ENCODE measurements around the gene CLASRP.
A peak's percentile ranks its signal among the peaks of the same experiment; 100 is the strongest.

CLASRP gene

DNA sequence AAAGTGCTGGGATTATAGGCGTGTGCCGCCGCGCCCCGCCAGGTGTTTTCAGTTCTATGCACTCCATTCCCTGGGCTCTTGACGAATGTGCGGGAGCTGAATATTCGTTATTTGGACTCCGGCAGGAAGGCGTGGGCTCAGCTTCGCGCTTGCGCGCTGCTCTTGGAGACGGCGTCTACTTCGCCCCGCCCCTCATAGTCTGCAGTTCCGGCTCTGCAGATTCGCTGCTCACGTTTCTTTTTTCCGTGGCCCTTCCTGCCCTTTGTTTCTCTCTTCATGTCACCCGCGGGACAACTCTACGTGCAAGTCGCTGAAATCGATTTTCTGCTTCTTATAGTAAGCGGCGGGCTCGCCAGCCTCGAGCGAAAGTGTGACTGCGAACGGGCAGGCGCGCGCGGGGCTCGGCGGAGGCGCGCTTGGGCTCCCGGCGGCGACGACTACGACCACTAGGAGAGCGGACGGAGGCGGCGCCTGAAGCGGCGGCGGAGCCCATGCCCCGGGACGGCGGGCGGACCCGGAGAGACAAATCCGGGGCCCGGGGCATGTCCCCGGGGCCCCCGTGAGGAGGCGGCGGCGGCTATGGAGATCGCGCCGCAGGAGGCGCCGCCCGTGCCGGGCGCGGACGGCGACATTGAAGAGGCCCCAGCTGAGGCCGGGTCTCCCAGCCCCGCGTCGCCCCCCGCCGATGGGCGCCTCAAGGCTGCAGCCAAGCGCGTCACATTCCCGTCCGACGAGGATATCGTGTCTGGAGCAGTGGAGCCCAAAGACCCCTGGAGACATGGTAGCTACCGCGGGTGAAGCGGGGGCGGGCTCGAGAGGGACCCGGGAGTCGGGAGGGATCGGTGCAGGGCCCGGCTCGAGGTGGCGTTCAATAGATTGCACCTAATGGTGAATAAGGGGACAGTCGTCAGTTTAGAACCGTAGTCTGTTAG lies 54.2 kb downstream of the CLASRP start, which contains the start of gene PPP1R37:
Gene PPP1R37 (plus strand): TSS at position 433 of the 932 bp plus-strand sequence. CDS start 147 bp downstream, at position 580.
- H3K9me3 ChIP-seq (ENCODE audit: control insufficient read depth, low read length) = no peaks in the 10 kb centered on the region
- peak; percentile 98 for DNase-seq (ENCODE audit: low read depth)
- peaks cover 39% of the 10 kb centered on the region for H3K4me1 ChIP-seq (ENCODE audit: control insufficient read depth, insufficient read depth, low read length)
- peak within 1 kb of the TSS; percentile 98 for H3K4me3 ChIP-seq (ENCODE audit: low read length)
- peak within 1 kb of the TSS; percentile 97 for H3K9ac ChIP-seq (ENCODE audit: low read length)
- H3K36me3 ChIP-seq (ENCODE audit: control insufficient read depth, insufficient read depth, low read length, severe bottlenecking) = peaks cover 17% of the 10 kb centered on the region
- no peaks in the 10 kb centered on the region for H3K27me3 ChIP-seq (replicated peaks; ENCODE audit: control insufficient read depth, insufficient read depth, low read length)

GRCh38 chr19:45094137-45094536 lies 55.3 kb downstream of the CLASRP start:
- Histone ChIP-seq H3K27me3 (replicated peaks; ENCODE audit: control insufficient read depth, insufficient read depth, low read length) (no peaks in the 10 kb centered on the region), H3K36me3 (ENCODE audit: control insufficient read depth, insufficient read depth, low read length, severe bottlenecking) (peaks cover 11% of the 10 kb centered on the region), H3K4me1 (ENCODE audit: control insufficient read depth, insufficient read depth, low read length) (peaks cover 51% of the 10 kb centered on the region), H3K9me3 (ENCODE audit: control insufficient read depth, low read length) (no peaks in the 10 kb centered on the region), H3K4me3 (ENCODE audit: low read length) (peak overlapping the region; percentile 98), H3K9ac (ENCODE audit: low read length) (peak overlapping the region; percentile 97)
- no peak for DNase-seq (ENCODE audit: low read depth)

DNA sequence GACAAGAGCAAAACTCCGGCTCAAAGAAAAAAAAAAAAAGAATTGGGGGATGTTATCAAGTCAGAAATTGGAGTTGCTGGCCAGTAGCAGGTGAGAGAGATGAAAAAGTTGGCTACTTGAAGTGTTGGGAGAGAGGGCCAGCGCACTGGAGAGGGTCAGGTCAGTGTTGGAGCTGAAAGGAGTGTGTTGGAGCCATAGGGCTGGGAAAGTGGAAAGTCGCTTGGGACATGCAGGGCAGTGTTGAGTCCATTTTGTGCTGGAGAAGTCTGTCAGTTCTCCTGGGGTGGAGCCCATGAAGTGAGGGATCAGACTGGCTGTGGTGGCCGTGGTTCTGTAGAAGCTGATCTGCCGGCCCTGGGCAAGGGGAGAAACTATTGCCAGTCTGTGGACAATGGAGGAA lies 55.9 kb downstream of the CLASRP start:
- Histone ChIP-seq H3K27me3 (replicated peaks; ENCODE audit: control insufficient read depth, insufficient read depth, low read length) (no peaks in the 10 kb centered on the region), H3K9me3 (ENCODE audit: control insufficient read depth, low read length) (no peaks in the 10 kb centered on the region), H3K36me3 (ENCODE audit: control insufficient read depth, insufficient read depth, low read length, severe bottlenecking) (peaks cover 11% of the 10 kb centered on the region), H3K9ac (ENCODE audit: low read length) (no peak overlapping the region), H3K4me1 (ENCODE audit: control insufficient read depth, insufficient read depth, low read length) (peaks cover 56% of the 10 kb centered on the region), H3K4me3 (ENCODE audit: low read length) (peak overlapping the region; percentile 98)
- no peak for DNase-seq (ENCODE audit: low read depth)

DNA sequence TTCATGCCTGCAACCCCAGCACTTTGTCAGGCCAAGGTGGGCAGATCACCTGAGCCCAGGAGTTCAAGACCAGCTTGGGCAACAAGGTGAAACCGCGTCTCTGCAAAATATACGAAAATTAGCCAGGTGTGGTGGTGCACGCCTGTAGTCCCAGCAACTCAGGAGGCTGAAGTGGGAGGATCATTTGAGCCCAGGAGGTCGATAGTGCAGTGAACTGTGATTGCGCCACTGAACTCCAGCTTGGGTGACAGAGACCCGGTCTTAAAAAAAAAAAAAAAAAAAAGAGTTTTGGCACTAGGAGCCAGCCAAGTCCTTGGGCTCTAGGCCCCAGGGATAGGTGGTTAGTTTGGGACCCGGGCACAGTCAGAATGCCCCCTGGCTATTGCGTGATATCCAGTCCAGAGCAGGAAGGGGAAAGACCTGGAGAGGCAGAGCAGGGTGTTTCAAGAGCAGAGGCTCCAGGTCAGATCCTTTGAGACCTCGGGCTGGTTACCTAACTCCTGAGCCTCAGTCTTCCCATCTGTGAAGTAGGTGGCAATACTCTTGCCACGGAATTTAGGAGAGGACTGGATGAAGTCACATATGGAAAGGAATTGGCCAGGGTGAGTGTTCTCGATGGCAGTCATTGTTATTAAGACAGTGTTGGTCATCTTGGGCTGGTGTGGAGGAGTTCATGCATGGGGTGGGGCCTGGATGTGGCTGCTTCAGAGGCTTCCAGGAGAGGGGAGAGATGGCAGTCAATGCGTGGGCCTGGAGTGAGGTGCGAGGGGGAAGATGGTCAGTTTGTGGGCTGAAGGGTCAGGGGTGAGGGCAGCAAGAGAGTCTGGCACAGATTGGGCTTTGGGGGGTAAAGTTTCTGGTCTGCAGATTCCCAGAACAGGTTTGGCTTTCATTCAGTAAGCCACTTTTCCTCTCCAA lies 56.9 kb downstream of the CLASRP start:
- no peak overlapping the region for H3K4me3 ChIP-seq (ENCODE audit: low read length)
- peaks cover 61% of the 10 kb centered on the region for H3K4me1 ChIP-seq (ENCODE audit: control insufficient read depth, insufficient read depth, low read length)
- no peaks in the 10 kb centered on the region for H3K9me3 ChIP-seq (ENCODE audit: control insufficient read depth, low read length)

GRCh38 chr19:45096700-45097099 lies 57.9 kb downstream of the CLASRP start:
- no peaks in the 10 kb centered on the region for H3K27me3 ChIP-seq (replicated peaks; ENCODE audit: control insufficient read depth, insufficient read depth, low read length)
- DNase-seq (ENCODE audit: low read depth) = no peak
- H3K9ac ChIP-seq (ENCODE audit: low read length) = no peak overlapping the region
- no peaks in the 10 kb centered on the region for H3K36me3 ChIP-seq (ENCODE audit: control insufficient read depth, insufficient read depth, low read length, severe bottlenecking)
- no peak overlapping the region for H3K4me3 ChIP-seq (ENCODE audit: low read length)
- no peaks in the 10 kb centered on the region for H3K9me3 ChIP-seq (ENCODE audit: control insufficient read depth, low read length)
- H3K4me1 ChIP-seq (ENCODE audit: control insufficient read depth, insufficient read depth, low read length) = peaks cover 59% of the 10 kb centered on the region

More for the DNA sequence above, 56.9 kb downstream of the CLASRP start:
- DNase-seq (ENCODE audit: low read depth) = no peak
- Histone ChIP-seq H3K9ac (ENCODE audit: low read length) (no peak overlapping the region), H3K27me3 (replicated peaks; ENCODE audit: control insufficient read depth, insufficient read depth, low read length) (no peaks in the 10 kb centered on the region), H3K36me3 (ENCODE audit: control insufficient read depth, insufficient read depth, low read length, severe bottlenecking) (peaks cover under 1% of the 10 kb centered on the region)

GRCh38 chr19:45097450-45097775 lies 58.6 kb downstream of the CLASRP start:
- Histone ChIP-seq H3K4me1 (ENCODE audit: control insufficient read depth, insufficient read depth, low read length) (peaks cover 59% of the 10 kb centered on the region), H3K27me3 (replicated peaks; ENCODE audit: control insufficient read depth, insufficient read depth, low read length) (no peaks in the 10 kb centered on the region), H3K4me3 (ENCODE audit: low read length) (peak overlapping the region; percentile 59), H3K36me3 (ENCODE audit: control insufficient read depth, insufficient read depth, low read length, severe bottlenecking) (no peaks in the 10 kb centered on the region), H3K9me3 (ENCODE audit: control insufficient read depth, low read length) (no peaks in the 10 kb centered on the region), H3K9ac (ENCODE audit: low read length) (peak overlapping the region; percentile 63)
- no peak for DNase-seq (ENCODE audit: low read depth)

- H3K9me3 ChIP-seq (ENCODE audit: control insufficient read depth, low read length) = no peaks in the 10 kb centered on the region
- no peaks in the 10 kb centered on the region for H3K27me3 ChIP-seq (replicated peaks; ENCODE audit: control insufficient read depth, insufficient read depth, low read length)
- peak overlapping the region; percentile 63 for H3K9ac ChIP-seq (ENCODE audit: low read length)
- H3K4me3 ChIP-seq (ENCODE audit: low read length) = peak overlapping the region; percentile 59
- no peaks in the 10 kb centered on the region for H3K36me3 ChIP-seq (ENCODE audit: control insufficient read depth, insufficient read depth, low read length, severe bottlenecking)
- H3K4me1 ChIP-seq (ENCODE audit: control insufficient read depth, insufficient read depth, low read length) = peaks cover 59% of the 10 kb centered on the region
- DNase-seq (ENCODE audit: low read depth) = peak; percentile 79
These were observed 59.1 kb downstream of the CLASRP start for GRCh38 chr19:45097776-45098520.

GRCh38 chr19:45098521-45099466 lies 59.9 kb downstream of the CLASRP start:
- no peaks in the 10 kb centered on the region for H3K9me3 ChIP-seq (ENCODE audit: control insufficient read depth, low read length)
- H3K36me3 ChIP-seq (ENCODE audit: control insufficient read depth, insufficient read depth, low read length, severe bottlenecking) = no peaks in the 10 kb centered on the region
- no peak for DNase-seq (ENCODE audit: low read depth)
- peak overlapping the region; percentile 63 for H3K9ac ChIP-seq (ENCODE audit: low read length)
- peaks cover 57% of the 10 kb centered on the region for H3K4me1 ChIP-seq (ENCODE audit: control insufficient read depth, insufficient read depth, low read length)
- H3K4me3 ChIP-seq (ENCODE audit: low read length) = peak overlapping the region; percentile 59
- no peaks in the 10 kb centered on the region for H3K27me3 ChIP-seq (replicated peaks; ENCODE audit: control insufficient read depth, insufficient read depth, low read length)

DNA sequence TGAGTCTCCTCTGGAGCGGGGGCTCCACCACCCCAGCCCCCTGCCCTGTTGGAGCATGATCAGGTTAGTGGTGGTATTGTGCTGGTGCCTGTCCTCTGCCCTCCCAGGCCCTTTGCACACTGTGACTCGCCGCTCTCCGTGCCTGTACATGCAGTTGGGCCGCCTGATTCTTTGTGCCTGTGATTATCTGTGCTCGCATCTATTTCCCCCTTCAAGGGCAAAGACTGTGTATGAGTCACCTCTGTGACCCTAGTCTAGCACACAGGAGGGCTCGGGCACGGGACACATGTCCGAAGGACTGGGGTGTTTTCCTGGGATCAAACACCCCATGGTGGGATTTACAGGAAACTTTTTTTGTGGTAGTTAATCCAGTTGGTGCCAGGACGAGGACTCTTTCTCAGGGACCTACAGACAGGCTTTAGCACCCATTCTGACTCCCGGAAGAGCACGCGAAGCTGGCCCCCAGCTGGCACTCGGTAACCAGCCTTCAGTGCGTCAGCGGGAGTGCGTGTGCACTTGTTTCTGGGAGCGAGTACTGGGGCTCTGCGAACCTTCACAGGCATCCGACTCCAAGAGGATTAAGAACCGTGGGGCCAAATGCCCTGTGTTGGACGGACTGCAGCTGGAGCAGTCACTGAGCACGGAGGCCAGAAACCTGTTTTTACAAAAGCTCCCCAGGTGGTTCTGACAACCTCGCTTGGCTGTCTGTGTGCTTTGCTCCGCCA lies 60.8 kb downstream of the CLASRP start:
- H3K9ac ChIP-seq (ENCODE audit: low read length) = peak overlapping the region; percentile 63
- no peaks in the 10 kb centered on the region for H3K27me3 ChIP-seq (replicated peaks; ENCODE audit: control insufficient read depth, insufficient read depth, low read length)
- peaks cover 49% of the 10 kb centered on the region for H3K4me1 ChIP-seq (ENCODE audit: control insufficient read depth, insufficient read depth, low read length)
- H3K4me3 ChIP-seq (ENCODE audit: low read length) = no peak overlapping the region
- H3K36me3 ChIP-seq (ENCODE audit: control insufficient read depth, insufficient read depth, low read length, severe bottlenecking) = no peaks in the 10 kb centered on the region
- H3K9me3 ChIP-seq (ENCODE audit: control insufficient read depth, low read length) = no peaks in the 10 kb centered on the region
- DNase-seq (ENCODE audit: low read depth) = no peak

All from adipocyte (in vitro differentiated cells).